Epithelial cell of esophagus (primary cell): ENCODE measurements around the gene KIAA0930.
A peak's percentile ranks its signal among the peaks of the same experiment; 100 is the strongest.

Experiments
- DNase-seq: peaks from one replicate; pipeline ENCODE4 v3.0.0; 2010; ENCODE audit warnings: low read depth
- H3K4me3 ChIP-seq: 2 replicates; pipeline ENCODE4 v1.5.1; 2011; ENCODE audit warnings: mild to moderate bottlenecking, low read length, control low read depth
- CTCF ChIP-seq: IDR thresholded peaks from 2 replicates; pipeline ENCODE4 v1.5.1; 2011; ENCODE audit warnings: low read depth, mild to moderate bottlenecking, low read length, control low read depth, inconsistent platforms; ENCODE audit not compliant: insufficient read depth; ENCODE audit errors: missing control alignments

KIAA0930 gene

GRCh38 chr22:45238957-45239680, 1.6 kb downstream of the KIAA0930 start:
- no peak for TF ChIP-seq CTCF
- DNase-seq: no peak
- peak overlapping the region; percentile 79 for H3K4me3 ChIP-seq

- DNase-seq: no peak
- no peak overlapping the region for H3K4me3 ChIP-seq
- TF ChIP-seq CTCF: no peak
Observed at GRCh38 chr22:45238076-45238956, 2.4 kb downstream of the KIAA0930 start.

GRCh38 chr22:45237065-45237990, 3.4 kb downstream of the KIAA0930 start:
- no peak overlapping the region for H3K4me3 ChIP-seq
- TF ChIP-seq CTCF: no peak
- DNase-seq: peak; percentile 62

- H3K4me3 ChIP-seq: no peak overlapping the region
- no peak for TF ChIP-seq CTCF
- DNase-seq: no peak
Observed at GRCh38 chr22:45235851-45236342, 4.8 kb downstream of the KIAA0930 start.

GRCh38 chr22:45235101-45235777, 5.5 kb downstream of the KIAA0930 start:
- TF ChIP-seq CTCF: no peak
- no peak overlapping the region for H3K4me3 ChIP-seq
- no peak for DNase-seq

GRCh38 chr22:45233827-45234226, 6.9 kb downstream of the KIAA0930 start:
- no peak overlapping the region for H3K4me3 ChIP-seq
- TF ChIP-seq CTCF: no peak
- no peak for DNase-seq
